OCI-M2 (cell line): ENCODE results near the gene ZBTB17.

Source experiments
- DNase-seq: peaks from one replicate; lab custom pipeline; 2025; ENCODE audit not compliant: unreplicated experiment; lab: John Stamatoyannopoulos, UW

ZBTB17 gene

DNA sequence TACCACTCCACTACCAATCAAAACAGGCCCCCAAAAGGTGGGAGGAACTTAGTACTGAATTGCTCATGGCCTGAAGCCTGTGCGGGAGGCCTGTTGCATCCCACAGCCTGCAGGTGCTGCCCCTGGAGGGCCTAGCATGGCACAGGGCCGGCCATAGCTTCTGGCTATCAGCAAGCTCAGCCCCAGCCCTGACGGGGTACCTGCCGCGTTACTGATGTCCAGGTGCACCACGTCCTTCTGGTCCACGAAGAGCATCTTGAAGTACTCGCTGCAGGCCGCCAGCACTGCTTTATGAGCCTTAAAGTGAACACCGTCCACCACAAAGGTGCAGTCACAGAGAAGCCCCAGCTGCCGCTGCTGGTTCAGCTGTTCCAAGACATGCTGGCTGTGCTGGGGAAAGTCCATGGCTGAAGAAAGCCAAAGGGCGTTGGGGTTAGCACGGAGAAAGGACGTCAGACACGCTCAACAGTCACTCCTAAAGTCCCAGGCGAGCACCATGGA is 27.8 kb downstream of the ZBTB17 start:
- no peak for DNase-seq

DNA sequence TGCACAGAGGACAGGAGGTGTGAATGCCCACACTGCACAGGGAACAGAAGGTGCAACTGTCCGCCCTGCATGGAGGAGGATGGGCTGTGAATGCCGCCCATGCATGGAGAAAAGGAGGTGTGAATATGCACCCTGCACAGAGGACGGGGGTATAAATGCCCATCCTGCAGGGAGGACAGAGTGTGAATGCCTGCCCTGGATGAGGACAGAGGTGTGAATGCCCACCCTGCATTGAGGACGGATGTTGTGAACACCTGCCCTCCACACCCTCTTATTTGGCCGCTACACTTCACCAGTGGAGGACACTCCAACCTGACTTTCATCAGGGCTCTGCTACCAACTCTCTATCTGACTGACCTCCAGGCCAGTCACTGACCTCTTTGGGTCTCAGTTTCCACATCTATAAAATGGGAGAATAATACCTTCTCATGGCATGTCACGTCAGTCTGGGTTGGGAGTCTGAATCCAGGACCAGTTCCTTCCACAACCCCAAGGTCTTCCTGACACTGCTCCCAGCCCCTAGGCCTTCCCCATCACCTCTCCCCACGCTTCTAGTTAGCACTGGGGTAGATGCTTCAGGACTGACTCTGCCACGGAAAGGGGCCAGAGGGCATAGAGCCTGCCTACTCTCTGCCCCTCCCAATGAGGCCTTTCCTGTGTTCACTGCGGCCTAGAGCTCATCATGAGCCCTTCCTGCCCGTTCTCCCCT is 28.4 kb downstream of the ZBTB17 start:
- no peak for DNase-seq

DNA sequence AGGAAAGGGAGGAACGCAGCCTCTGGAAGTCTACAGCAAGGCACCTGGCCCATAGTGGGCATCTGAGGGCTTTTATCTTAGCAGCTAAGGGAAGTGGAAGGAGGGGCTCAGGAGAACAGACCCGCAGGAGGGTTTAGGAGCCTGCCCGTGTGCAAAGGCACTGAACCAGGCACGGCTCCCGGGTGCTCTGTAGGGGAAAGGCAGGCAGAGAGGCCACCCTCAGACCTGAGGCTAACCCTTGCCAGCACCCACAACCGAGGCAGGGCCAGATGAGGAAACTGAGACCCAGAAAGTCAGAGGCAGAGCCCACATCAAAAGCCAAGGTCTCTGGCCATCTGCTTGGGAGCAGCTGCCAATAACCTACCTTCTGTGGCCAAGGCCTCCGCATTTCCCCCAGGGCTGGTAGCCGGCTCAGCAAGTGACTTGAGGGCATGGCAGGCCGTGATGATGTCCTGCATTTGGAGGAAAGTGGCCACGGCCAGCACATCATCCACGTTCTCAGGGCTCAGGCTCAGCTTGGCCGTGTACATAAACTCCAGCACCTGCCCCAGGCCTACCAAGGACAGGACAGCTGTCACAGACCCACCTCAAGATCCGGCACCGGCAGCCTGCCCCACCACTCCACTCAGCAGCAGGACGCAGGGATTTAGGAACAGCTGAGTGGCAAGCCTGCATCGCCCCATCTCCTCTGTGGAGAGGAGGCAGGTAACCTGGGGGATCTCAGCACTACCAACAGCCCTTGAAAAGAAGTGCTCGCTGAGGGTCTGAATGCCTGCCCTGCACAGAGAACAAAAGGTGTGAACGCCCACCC is 29.1 kb downstream of the ZBTB17 start:
- DNase-seq = no peak

DNA sequence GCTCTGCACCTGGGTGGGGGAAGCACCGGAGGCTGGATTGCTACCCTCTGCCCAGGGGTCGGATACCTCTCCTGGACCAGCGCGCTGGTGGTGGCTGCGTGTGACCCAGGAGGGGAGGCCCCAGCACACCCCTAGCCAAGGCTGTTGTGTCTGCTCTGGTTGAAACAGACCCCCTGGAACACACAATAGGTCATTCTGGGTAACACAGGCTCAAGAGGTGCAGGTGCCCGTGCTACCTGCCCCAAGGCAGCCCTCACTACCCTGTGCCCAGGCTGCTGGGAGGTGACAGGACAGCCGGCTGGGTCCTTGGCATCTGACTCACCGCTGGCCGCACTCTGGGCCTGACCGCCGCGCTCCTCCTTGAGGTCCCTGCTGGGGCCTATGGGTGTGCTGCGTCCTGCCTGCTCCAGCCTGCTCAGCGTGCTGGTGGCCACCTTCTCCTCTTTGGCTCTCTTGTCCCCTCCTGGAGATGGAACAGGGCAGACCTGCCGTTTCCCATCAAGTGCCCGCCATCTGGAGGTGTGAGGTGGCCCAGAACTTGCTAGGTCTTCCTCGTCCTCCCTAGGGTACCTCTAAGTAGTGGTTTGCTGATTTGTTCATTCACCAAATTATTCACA is 30.0 kb downstream of the ZBTB17 start:
- no peak for DNase-seq

DNA sequence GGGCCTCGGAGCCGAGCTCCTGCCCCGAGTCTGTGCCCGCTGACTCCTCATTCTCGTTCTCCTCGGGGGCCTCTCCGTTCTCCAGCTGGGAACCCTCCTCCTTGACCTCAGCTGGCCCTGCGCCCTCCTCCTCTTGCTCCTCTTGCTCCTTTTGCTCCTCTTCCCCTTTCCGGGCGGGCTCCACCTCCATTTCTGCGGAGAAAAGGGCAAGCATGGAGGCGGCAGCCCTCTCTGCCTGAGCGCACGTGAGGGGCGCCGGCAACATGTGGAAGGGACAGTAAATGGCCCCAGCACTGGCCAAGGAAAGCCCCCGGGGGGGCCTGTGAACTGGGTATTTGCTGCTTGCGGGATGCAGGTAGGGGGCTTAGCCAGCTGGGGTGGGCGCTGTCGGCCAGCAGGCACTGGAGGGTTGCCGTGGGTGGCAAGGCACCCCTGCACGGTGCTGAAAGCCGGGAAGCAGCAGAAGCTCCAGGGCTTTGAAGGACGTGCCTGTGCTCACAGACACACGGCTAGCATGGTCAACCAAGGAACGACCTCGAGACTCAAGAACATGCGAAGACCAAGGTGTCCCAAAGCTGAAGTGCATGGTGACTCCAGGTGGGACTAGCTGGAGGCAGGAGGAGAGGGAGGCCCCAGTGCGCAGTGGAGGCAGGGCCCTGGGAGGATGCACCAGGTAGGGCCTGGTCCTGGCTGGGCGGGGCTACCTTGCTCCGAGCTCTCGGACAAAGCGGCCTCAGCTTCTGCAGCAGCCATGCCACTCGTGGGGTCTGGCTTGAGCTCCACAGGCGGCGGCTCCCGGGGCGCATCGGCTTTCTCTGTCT is 30.7 kb downstream of the ZBTB17 start:
- no peak for DNase-seq

DNA sequence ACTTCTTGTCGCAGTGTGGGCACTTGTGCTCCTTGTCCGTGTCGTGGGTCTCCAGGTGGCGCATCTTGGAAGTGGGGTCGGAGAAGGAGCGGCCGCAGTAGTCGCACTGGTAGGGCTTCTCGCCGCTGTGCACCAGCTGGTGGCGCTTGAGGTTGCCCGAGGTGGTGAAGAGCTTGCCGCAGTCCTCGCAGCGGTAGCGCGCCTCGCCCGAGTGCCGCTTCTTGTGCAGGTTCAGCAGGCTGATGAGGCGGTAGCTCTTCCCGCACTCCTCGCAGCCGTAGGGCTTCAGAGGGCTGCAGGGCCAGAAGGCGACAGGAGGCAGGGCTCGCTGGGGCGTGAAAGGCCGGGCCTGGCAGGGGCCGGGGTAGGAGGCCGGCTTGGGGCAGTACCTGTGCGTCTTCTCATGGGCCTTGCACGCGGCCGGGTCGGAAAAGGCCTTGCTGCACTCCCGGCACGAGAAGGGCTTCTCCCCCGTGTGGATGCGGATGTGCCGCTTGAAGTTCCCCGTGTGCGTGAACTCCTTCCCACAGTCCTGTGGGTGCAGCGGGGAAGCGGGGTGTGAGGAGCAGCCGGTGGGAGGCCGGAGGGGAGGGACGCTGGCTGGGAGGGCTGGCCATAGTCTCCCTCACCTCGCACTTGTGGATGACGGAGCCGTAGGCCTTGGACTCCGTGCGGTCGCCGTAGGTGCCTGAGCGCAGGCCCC is 31.4 kb downstream of the ZBTB17 start:
- no peak for DNase-seq

DNA sequence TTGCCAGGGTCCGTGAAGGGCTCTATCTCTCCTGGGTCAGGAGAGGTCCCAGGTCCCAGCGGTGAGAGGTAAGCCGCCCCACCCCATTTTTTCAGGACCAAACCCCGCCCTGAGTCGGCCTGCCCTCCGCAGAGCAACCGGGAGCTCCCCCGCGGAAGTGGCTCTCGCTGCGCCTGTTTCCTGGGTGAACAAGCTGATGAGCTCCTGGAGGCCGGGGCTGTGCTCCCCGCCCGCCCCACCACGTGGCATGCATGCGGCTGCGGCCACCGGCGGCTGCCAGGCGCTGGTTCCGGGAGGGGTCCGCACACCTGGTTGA is 32.0 kb downstream of the ZBTB17 start:
- no peak for DNase-seq

DNA sequence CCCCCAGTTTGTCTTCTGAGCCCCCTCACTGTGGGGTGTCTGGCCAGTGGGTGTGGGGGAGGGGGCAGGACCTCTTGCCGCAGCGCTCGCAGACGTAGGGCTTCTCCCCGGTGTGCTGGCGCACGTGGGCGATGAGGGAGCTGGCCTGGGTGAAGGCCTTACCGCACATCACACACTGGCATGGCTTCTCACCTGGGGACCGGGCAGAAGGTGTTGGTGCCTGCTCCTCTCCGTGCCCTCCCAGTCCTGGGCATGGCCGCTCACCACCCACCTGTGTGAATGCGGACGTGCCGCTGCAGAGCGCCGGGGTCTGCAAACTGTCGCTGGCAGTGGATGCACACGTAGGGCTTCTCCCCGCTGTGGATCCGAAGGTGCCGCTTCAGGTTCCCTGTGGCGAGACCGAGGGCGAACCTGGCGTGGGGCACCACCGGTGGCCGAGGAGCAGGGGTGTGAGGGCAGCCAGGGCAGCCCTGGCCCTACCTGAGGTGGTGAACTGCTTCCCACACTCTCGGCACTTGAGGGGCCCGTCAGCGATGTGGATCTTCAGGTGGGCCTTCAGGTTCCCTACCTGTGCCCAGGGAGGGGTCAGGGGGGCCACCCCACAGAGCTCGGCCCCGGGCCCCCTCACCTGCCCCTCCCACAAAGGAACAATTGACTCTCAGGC is 32.4 kb downstream of the ZBTB17 start:
- no peak for DNase-seq

DNA sequence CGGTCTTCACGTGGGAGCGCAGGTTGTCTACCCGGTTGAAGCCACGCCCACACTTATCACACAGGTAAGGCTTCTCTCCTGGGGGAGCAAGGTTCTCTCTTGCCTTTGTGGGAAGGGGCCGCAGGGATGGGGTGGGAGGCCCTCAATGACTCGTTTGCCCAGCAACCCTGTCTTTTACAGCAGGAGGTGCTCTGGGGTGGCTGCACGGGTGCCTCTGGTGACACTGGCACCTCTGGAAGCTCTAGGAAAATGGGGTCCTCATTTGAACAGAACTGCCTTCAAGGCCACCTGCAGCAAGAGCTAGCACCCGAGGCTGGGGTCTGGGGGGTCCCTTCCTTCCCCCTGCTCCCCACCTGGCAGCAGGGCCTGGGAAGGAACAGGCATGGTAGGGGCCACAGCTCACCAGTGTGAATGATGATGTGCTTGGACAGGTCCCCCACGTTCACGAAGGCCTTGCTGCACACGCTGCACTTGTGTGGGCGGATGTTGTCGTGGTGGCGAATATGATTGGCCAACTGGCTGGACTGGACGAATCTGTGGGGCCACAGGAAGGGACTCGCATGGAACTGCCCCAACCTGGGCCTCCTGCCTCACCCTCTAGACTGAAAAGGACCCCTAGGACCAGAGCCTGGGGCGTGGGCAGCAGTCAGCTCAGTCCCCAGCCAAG is 33.1 kb downstream of the ZBTB17 start:
- DNase-seq = no peak

DNA sequence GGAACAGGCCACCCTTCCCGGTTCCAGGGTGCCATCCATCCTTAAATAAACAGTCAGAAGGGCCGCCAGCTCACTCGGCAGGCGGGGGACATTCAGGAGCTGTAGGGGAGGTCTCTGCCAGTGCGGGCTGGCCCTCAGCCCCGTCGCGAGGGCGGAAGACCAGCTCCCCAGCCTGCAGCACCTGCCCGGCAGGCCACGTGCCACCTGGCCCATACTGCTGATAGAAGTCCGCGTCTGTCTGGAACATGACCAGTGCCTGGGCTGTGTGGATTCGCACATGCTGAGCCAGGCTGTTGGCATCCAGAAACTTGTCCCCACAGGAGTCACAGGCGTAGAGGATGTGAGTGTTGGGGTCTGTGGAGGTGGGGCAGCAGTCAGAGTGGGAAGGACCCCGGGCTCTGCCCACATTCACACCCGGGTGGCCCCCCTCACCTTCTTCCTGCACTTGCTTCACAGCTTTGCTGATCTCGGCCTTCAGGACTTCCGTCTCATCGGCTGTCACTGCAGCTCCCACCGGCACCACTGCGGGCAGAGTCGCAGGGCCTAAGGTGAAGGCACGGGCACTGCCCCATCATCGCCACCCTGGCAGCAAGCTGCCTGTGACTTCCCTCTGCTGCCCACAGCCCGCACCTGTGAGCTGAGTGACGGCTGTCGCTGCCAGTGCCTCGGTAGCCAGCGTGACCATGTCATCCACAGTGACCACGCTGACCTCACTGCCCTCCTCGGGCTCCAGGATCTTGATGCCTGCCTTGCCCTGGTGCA is 33.8 kb downstream of the ZBTB17 start:
- DNase-seq = no peak

DNA sequence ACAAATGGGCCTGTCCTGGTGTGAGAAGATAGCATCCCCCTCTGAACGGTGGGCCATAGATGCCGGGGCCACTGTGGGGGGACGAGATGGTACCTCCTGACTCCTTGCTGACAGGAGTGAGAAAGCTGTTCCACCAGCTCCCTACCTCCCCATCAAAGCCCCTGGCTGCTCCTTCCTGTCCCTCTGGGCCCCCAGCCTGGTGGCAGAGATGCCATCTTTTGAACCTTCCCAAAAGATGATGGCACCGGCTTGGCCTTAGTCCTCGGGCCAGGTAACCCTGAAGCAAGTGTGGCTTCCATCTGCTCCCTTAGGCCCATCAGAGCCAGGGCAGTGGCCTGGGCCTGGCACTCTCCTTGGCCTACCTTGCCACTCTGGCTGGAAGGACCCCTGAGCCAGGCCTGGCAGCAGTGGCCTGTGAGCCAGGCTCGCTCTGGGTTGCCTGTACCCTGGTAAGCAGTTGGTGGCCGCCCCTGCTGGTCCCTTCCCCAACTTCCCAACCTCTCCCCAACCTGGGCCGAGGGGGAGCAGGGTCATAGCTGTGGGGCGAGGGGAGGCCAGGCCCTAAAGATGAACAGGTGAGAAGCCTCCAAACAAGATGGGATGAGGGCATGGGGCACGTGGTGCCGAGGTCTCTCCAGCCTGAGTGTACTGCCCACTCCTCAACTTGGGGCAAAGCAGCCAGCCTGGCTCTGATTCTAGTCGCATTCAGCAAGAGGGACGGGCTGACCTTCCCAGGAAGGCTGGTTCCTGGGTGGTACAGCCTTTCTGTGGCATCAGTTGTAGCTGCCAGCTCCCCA is 34.7 kb downstream of the ZBTB17 start:
- no peak for DNase-seq

DNA sequence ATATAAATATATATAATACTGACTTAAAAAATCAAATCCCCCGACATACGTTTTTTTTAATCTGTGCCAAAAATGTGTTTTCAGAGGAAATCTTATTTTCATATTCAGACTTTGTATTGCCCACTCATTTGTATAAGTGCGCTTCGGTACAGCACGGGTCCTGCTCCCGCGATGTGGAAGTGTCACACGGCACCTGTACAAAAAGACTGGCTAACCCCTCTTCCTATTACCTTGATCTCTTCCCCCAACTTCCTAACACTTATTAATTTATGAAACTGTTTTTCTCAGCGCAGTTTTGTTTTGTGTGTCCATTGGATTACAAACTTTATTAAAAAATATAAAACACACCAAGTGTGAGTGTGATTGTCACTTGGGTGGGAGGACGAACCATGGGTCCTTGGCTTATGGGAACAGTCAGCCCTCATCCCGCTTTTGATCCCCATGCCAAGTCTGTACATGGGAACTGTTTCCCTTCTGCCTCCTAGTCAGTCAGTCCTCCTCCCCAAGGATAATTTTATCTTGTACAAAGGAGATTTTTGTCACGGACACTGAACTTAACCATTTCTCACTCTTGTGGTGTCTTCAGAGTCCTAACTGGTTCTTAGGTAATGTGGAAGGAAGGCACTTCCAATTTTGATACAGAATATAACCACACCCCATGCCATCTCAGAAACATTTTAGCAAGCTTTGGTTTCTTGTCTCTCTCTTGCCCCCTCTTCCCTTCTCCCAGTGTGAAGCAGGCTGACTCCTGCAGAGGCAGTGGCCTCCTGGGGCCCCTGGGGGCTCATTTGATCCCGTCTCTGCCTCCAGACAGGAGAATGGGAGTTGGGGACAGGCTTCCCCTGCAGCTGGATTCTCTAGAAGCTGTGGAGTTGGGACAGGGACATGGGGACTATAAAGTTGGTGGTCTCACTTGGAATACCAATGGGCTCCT is 35.5 kb downstream of the ZBTB17 start:
- DNase-seq = no peak

DNA sequence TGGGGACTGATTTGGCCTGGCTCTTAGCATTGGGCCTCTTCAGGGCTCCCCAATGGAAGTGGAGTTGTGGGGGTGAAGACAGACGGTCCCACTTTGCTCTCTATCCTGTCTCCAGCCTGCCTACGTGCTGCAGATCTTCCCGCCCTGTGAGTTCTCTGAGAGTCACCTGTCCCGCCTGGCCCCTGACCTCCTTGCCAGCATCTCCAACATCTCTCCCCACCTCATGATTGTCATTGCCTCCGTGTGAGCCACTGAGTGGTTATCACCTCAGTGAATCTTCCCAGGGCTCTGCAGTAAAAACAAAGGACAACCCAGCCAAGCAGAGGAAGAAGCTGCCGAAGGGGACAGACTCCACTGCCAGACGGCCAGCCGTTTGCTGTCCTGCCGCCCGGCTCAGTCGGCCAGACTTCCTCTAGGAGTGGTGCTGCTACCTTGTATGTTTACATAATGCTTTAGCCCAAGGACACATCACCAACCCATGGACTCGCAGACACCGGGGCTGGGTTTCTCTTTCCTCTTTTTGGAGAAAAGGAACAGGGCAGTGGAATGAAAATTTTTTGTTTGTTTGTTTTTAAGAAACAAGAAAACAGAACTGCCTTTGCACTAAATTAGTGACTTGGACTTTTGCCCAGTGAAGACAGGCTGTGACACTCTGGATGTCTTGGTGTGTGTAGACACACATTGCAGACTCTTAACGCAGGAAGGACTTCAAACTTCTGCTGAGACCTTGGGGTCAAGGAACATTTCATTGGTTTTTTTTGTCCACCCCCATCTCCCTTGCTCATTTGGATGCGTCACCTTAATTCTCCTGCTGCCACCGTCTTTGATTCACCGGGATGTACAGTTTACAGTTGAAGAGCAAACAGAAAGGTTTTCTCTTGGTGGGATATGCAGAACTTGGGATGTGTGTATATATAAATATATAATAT is 36.5 kb downstream of the ZBTB17 start:
- no peak for DNase-seq

DNA sequence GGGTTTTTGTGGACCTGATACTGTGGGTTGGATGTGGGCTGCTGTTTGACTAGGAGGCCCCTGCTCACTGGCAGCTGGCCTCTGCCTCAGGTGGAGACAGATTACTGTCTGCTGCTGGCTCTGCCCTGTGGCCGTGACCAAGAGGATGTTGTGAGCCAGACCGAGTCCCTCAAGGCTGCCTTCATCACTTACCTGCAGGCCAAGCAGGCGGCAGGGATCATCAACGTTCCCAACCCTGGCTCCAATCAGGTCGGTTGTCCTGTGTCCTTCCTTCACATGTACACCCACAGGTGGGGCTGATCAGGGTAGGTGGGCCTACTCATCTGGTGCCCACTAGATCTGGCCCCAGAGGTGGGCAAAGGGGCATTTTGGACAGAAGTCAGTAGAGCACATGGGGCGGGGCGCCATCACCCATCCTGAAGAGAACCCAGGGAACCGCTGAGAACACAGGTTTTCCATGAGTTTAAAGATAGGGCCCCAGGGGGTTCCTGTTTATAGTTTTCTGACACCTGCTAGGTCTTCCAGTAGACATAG is 37.2 kb downstream of the ZBTB17 start:
- DNase-seq = no peak

DNA sequence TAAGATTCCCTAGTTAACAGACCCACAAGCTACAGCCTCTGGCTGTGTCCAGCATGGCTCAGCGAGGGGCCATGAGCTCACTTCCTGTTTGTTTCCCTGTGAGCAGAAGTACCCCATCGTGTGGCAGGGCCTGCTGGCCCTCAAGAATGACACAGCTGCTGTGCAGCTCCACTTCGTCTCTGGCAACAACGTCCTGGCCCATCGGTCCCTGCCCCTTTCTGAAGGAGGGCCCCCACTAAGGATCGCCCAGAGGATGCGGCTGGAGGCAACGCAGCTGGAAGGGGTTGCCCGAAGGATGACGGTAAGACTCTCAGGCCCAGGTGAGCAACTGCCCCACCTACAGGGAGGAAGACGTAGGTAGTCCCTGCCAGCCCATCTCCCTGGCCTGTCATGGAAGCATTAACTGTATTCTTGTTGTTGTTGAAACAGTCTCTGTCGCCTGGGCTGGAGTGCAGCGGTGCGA is 38.2 kb downstream of the ZBTB17 start:
- DNase-seq = no peak

DNA sequence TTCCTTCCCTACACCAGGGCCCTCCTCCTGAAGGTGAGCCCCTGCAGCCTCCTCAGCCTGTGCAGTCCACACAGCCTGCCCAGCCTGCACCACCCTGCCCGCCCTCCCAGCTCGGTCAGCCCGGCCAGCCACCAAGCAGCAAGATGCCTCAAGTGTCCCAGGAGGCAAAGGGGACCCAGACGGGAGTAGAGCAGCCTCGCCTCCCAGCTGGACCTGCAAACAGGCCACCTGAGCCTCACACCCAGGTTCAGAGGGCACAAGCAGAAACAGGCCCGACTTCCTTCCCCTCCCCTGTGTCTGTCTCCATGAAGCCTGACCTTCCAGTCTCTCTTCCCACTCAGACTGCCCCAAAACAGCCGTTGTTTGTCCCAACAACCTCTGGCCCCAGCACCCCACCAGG is 38.8 kb downstream of the ZBTB17 start:
- no peak for DNase-seq
